ENCODE data around the gene TCF12. TPM values are rescaled to one million over a fixed set of nuclear protein-coding genes. Genes with fewer than 3 reads are reported as not detected.

Gene TCF12
- total RNA-seq, 1 donor from 2014 or later: 78.6 TPM

DNA sequence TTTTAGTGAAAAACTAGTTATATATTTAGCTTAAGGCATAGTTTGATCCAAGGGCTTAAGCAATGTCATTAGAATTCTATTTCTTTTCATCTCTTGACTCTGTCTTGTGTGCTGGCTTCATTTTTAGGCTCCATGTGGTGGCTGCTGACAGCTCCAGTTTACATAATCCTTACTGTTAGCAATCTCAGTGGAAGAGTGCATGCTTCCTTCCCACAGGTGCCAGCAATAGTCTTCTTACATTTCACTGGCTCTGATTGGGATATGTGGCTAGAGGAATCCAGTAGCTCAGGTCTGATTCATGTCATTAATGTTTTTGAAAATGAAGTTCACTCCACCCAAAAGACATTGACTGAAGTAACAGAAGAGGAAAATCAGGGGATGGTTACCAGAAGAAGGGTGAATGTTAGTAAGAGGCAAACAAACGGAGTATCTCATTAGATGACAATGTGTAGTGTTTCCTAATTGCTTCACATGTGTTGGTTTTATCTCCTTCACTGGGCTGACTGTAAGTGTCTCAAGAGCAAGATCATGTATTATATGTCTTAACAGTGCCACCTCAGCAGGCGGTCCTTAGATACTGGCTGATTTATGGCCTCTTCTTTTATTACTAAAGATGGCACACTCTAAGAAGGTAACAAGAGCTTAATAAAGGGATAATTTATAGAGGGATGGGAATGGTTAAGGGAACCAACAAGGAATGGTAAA, 25.6 kb upstream of the TCF12 start:
- Mint-ChIP-seq H3K27ac (no peak overlapping the region), H3K27me3 (peaks cover 2% of the 10 kb centered on the region), H3K4me1 (peaks cover 10% of the 10 kb centered on the region), H3K4me3 (no peak overlapping the region), H3K36me3 (ENCODE audit: low read depth) (no peaks in the 10 kb centered on the region), H3K9me3 (no peaks in the 10 kb centered on the region)
- intact Hi-C loops (cut with micrococcal nuclease): no loop called here
- DNase-seq: no peak

DNA sequence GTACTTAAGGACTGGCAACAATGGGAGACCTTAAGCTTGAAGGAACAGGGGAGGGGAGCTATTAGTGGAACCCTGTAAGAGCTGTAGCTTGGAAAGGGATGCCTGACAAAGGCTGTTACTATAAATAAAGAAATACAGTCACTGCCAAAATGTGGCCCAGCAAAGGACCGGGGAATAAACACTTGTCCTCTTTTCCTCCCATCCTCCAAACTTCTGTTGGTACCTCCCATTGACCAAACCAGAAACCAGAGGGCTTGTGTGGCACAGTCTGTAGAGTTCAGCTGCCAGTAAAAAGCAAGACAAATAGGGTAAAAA, 25.1 kb upstream of the TCF12 start:
- no peaks in the 10 kb centered on the region for H3K9me3 Mint-ChIP-seq
- intact Hi-C loops (cut with micrococcal nuclease): no loop called here
- peaks cover 2% of the 10 kb centered on the region for H3K27me3 Mint-ChIP-seq
- H3K27ac Mint-ChIP-seq: no peak overlapping the region
- no peak for DNase-seq
- H3K4me1 Mint-ChIP-seq: peaks cover 6% of the 10 kb centered on the region
- no peak overlapping the region for H3K4me3 Mint-ChIP-seq
- H3K36me3 Mint-ChIP-seq (ENCODE audit: low read depth): no peaks in the 10 kb centered on the region

DNA sequence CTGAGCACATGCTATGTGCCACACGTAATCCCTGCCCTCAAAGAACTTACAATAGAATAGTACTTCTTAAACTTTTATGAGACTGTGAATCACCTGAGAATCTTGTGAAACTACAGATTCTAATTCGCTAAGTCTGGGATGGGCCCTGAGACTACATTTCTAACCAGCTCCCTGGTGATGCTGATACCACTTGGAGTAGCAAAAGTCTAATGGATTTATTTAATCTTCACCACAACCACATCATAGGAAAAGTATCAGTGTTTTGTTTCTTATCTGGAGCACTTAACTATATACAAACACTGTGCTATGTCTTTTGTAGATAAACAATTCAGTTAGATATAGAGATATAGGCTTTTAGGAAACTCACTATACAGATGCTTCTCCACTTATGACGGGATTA, 23.8 kb upstream of the TCF12 start:
- no peak for DNase-seq
- no peaks in the 10 kb centered on the region for H3K9me3 Mint-ChIP-seq
- no peak overlapping the region for H3K4me3 Mint-ChIP-seq
- H3K27me3 Mint-ChIP-seq: peaks cover 2% of the 10 kb centered on the region
- no peaks in the 10 kb centered on the region for H3K4me1 Mint-ChIP-seq
- no peak overlapping the region for H3K27ac Mint-ChIP-seq
- H3K36me3 Mint-ChIP-seq (ENCODE audit: low read depth): no peaks in the 10 kb centered on the region
- intact Hi-C loops (cut with micrococcal nuclease): no loop called here

DNA sequence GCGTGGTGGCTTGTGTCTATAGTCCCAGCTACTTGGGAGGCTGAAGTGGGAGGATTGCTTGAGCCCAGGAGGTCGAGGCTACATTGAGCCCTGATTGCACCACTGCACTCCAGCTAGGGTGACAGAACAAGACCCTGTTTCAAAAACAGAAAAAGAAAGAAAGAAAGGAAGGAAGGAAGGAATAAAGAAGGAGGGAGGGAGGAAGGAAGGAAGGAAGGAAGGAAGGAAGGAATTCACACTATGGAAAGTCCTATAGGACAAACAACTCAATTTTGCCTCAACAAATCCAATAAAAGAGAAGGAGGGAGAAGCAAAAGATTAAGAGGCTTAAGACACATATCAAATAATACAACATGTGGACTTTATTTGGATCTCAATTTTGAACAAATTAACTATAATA, 16.5 kb upstream of the TCF12 start:
- intact Hi-C loops (cut with micrococcal nuclease): no loop called here
- no peak for DNase-seq
- Mint-ChIP-seq H3K9me3 (peaks cover 4% of the 10 kb centered on the region), H3K4me1 (peaks cover 1% of the 10 kb centered on the region), H3K36me3 (ENCODE audit: low read depth) (no peaks in the 10 kb centered on the region), H3K27ac (no peak overlapping the region), H3K4me3 (no peak overlapping the region), H3K27me3 (peaks cover 1% of the 10 kb centered on the region)

DNA sequence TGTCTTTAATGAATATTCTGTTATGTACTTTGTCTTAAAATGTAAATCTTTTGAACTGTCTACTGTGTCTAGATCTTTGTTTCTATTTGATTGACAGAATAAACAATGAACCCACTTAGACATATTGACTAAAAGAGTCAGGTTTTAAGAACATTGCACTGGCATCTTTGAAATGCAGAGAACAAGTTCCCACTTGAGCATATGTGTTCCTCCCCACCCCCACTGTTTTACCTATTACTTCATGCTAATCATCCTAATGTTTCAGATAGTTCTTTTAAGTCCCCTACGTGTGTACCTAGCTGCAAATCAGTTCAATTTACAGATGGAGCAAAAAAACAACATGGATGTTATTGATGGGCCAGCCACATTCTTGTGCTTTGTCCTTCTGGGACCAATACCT, 11.7 kb upstream of the TCF12 start:
- Mint-ChIP-seq H3K4me1 (peaks cover 4% of the 10 kb centered on the region), H3K27me3 (peaks cover 1% of the 10 kb centered on the region), H3K9me3 (peaks cover 7% of the 10 kb centered on the region), H3K36me3 (ENCODE audit: low read depth) (no peaks in the 10 kb centered on the region), H3K27ac (no peak overlapping the region), H3K4me3 (no peak overlapping the region)
- no peak for DNase-seq
- intact Hi-C loops (cut with micrococcal nuclease): no loop called here

DNA sequence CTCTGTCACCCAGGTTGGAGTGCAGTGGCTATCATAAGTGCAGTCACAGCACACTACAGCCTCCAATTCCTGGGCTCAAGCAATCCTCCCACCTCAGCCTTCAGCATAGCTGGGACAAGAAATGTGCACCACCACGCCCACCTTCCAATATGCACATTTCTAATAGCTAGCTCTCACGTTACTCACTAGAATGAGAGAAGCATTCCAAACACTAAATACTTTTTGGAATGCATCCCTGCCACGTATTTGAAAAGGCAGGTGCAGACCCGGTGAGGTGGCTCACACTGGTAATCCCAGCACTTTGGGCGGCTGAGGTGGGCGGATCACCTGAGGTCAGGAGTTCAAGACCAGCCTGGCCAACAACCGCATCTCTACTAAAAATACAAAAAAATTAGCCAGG, 7.6 kb upstream of the TCF12 start:
- Mint-ChIP-seq H3K4me3 (no peak overlapping the region), H3K36me3 (ENCODE audit: low read depth) (no peaks in the 10 kb centered on the region), H3K9me3 (peaks cover 3% of the 10 kb centered on the region), H3K27ac (no peak overlapping the region), H3K4me1 (peaks cover 4% of the 10 kb centered on the region), H3K27me3 (no peaks in the 10 kb centered on the region)
- intact Hi-C loops (cut with micrococcal nuclease): no loop called here
- DNase-seq: no peak

DNA sequence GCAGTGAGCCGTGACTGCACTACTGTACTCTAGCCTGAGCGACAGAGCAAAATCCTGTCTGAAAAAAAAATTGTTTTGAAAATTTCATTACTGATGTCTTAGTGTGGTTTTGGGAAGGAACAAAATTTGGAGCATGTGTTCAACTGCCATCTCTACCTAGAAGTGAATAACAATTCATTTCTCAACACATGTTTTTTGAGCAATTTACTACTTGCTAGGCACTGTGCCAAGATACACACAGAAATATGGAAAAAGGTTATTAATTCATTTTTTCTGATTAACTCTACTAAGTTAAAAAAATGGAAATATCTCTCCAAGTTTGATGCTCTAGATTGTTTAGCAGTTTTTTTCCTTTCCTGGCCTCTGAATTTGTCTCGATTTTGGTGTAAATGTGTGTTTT, 5.2 kb upstream of the TCF12 start:
- Mint-ChIP-seq H3K36me3 (ENCODE audit: low read depth) (peaks cover 5% of the 10 kb centered on the region), H3K27ac (no peak overlapping the region), H3K4me1 (peaks cover 12% of the 10 kb centered on the region), H3K27me3 (no peaks in the 10 kb centered on the region), H3K4me3 (no peak overlapping the region), H3K9me3 (peaks cover 7% of the 10 kb centered on the region)
- no peak for DNase-seq
- intact Hi-C loops (cut with micrococcal nuclease): no loop called here

DNA sequence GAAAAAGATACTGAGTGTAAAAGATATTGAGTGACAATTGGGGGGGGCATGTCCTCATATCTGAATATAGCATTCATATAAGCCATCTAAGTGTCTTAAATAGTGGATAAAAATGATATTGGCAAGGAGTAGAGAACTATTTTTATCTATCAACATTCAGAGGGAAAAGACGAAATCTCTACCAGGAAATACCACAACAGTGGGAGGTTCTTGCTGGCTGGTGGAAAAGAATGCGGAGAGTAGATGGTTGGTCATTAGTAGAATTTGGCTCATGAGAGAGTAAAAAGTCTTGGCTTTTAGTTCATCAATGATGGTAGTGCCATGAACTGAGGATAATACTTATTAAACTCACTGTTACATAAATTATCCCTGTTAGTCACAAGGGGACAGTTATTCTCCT, 4.8 kb upstream of the TCF12 start:
- intact Hi-C loops (cut with micrococcal nuclease): no loop called here
- DNase-seq: no peak
- Mint-ChIP-seq H3K36me3 (ENCODE audit: low read depth) (peaks cover 5% of the 10 kb centered on the region), H3K4me3 (no peak overlapping the region), H3K27ac (no peak overlapping the region), H3K9me3 (peaks cover 7% of the 10 kb centered on the region), H3K4me1 (peaks cover 12% of the 10 kb centered on the region), H3K27me3 (no peaks in the 10 kb centered on the region)

DNA sequence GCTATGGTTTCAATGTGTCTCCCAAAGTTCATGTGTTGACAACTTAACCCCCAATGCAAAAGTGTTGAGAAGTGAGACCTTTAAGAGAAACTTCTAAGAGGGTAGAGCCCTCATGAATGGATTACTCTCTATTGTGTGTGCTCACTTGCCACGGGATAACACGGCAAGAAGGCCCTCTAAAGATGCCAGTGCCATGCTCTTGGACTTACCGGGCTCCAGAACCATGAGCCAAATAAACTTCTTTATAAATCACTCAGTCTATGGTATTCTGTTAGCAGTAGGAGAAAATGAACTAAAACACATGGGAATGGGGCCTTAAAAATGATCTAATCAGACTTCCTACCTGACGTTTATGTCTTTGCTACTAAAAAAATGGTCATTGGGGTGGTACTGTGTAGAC, 2.6 kb upstream of the TCF12 start:
- Mint-ChIP-seq H3K4me1 (peaks cover 22% of the 10 kb centered on the region), H3K4me3 (no peak overlapping the region), H3K9me3 (peaks cover 4% of the 10 kb centered on the region), H3K27me3 (no peaks in the 10 kb centered on the region), H3K27ac (no peak overlapping the region), H3K36me3 (ENCODE audit: low read depth) (peaks cover 15% of the 10 kb centered on the region)
- intact Hi-C loops (cut with micrococcal nuclease): loop anchor here (5.0 kb wide), 2 partner anchors 71 to 216 kb away; no protein-coding TSS in a partner anchor
- no peak for DNase-seq

DNA sequence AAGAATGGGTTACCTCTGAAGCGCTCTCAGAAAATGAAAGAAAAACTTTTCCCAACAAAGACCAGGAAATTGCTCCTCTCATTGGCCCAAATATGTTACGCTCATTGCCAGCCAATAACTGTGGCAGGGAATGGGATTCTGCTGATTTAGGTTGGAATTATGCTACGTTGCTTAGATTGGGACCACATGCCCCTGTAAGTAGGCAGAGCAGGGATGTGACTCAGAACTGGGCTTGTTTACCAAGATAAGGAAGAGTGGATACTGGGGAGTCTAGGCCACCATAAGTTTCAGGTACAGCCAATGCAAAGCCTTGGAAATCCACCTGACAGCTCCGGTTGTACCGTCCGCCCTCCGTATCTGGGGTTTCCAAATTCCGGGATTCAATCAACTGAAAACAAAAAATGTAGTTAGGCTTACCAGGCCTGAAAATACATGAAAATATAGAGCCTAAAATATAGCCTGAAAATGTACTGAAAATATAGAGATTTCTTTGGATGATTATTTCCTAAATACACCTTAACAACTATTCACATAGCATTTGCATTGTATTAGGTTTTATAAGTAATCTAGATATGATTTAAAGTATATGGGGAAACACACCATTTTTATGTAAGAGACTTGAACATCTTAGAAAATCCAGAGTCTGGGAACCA, 1.5 kb upstream of the TCF12 start:
- Mint-ChIP-seq H3K4me1 (peaks cover 23% of the 10 kb centered on the region), H3K27ac (no peak overlapping the region), H3K4me3 (peak overlapping the region; percentile 95), H3K27me3 (no peaks in the 10 kb centered on the region), H3K36me3 (ENCODE audit: low read depth) (peaks cover 15% of the 10 kb centered on the region), H3K9me3 (peaks cover 4% of the 10 kb centered on the region)
- no peak for DNase-seq
- intact Hi-C loops (cut with micrococcal nuclease): loop anchor here (5.0 kb wide), 2 partner anchors 70 to 215 kb away; no protein-coding TSS in a partner anchor

DNA sequence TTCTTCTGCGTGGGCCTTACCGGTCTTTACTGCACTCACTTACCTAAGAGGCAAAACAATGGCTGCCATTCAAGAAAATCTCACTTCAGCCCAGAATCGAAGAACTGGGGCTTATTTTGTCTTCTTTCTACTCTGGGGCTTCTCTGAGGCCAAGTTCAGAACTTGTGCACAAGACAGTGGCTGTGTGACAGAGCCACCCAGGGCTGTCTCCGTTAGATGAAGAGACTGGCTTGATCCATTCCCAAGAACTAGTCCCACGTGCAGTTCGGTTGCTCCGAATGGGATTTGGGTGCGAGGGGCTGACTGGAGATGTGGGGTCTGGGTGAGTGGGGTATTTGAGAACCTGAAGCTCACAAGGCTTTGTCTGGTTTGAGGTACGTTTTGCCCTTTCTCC, 795 bp upstream of the TCF12 start:
- peak overlapping the region; percentile 95 for H3K4me3 Mint-ChIP-seq
- H3K9me3 Mint-ChIP-seq: peaks cover 4% of the 10 kb centered on the region
- peaks cover 23% of the 10 kb centered on the region for H3K4me1 Mint-ChIP-seq
- no peaks in the 10 kb centered on the region for H3K27me3 Mint-ChIP-seq
- intact Hi-C loops (cut with micrococcal nuclease): loop anchor here (1.0 to 5.0 kb wide), 6 partner anchors 30 to 389 kb away; no protein-coding TSS in a partner anchor
- DNase-seq: no peak
- H3K27ac Mint-ChIP-seq: peak overlapping the region; percentile 84
- peaks cover 19% of the 10 kb centered on the region for H3K36me3 Mint-ChIP-seq (ENCODE audit: low read depth)

DNA sequence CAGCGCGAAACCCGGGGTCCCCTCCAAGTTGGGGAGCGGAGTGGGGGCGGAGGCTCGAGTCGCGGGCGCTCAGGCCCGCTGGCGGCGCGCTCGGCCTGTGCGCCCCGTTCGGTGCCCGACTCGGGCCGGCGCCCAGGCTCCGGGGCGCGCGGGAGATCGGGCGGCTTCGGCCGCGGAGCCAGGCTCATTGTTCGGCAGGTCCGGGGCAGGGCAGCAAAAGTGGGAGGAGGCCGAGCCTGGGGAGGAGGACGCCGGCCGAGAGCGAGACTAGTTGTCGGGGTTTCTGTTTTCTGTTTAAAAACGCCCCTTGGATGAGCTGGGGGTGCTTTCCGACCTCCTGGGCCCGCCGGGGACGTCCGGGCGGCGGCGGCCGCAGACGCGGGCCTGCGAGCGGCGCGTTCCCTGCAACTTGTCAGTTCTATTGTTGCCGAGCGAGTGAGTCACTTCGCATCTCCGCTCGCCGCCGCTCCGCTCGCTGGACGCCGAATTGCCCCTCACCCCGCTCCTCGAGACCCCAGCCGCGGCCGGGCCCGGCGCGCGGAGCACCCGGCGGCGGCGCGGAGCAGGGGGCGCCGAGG, 676 bp downstream of the TCF12 start:
- Mint-ChIP-seq H3K4me3 (peak overlapping the region; percentile 95), H3K27me3 (no peaks in the 10 kb centered on the region), H3K9me3 (peaks cover 4% of the 10 kb centered on the region), H3K36me3 (ENCODE audit: low read depth) (peaks cover 28% of the 10 kb centered on the region), H3K4me1 (peaks cover 32% of the 10 kb centered on the region), H3K27ac (peak overlapping the region; percentile 84)
- DNase-seq: peak; percentile 88
- intact Hi-C loops (cut with micrococcal nuclease): loop anchor here (5.0 kb wide), 2 partner anchors 68 to 213 kb away; no protein-coding TSS in a partner anchor

DNA sequence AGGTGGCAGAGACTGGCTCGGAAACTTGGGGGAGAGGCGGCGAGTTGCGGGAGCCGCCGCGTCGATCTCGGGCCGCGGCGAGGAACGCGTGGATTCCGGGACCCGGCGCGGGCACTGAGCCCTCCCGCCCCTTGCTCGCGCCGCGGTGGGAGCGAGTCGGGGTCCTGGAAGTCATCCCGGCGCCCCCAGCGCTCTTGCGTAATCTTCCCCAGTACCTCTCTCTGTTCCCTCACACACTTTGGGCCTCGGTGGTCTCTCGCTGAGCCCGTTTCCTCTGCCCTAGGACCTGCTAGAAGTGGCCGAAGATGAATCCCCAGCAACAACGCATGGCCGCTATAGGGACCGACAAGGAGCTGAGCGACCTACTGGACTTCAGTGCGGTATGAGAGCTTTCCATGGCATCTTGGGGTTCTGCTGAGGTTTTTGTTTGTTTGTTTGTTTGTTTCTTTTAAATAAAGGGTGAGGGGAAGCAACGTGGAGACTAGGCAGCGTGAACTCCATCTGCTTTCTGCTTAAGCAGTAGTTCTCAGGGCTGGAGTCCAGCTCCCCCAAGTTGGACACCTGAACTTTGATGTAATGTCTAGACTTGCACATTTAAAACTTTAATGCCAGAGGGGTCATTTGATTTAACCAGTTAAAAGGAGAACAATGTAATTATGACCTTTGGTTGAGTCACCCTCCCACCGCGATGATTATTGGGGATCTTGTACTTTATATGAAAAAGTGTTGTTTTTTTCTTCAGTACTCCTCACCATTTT, 1.3 kb downstream of the TCF12 start:
- Mint-ChIP-seq H3K4me1 (peaks cover 32% of the 10 kb centered on the region), H3K4me3 (peak overlapping the region; percentile 95), H3K9me3 (peaks cover 4% of the 10 kb centered on the region), H3K36me3 (ENCODE audit: low read depth) (peaks cover 34% of the 10 kb centered on the region), H3K27me3 (no peaks in the 10 kb centered on the region), H3K27ac (peak overlapping the region; percentile 89)
- intact Hi-C loops (cut with micrococcal nuclease): loop anchor here (5.0 kb wide), 3 partner anchors 43 to 213 kb away; no protein-coding TSS in a partner anchor
- DNase-seq: no peak

DNA sequence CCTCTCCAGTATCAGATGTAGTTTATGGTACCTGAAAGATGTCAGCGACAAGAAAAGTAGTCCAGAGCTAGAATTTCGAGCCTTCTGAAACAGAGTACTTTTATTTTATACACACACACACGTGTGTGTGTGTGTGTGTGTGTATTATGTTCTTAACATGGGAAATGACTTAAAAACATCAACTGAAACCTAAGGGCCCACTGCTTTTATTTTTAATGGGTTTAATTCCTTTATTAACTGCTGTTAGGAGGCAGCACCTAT, 1.9 kb downstream of the TCF12 start:
- Mint-ChIP-seq H3K4me1 (peaks cover 32% of the 10 kb centered on the region), H3K9me3 (peaks cover 4% of the 10 kb centered on the region), H3K36me3 (ENCODE audit: low read depth) (peaks cover 34% of the 10 kb centered on the region)

More for the DNA sequence above, 1.9 kb downstream of the TCF12 start:
- Mint-ChIP-seq H3K4me3 (peak overlapping the region; percentile 95), H3K27me3 (no peaks in the 10 kb centered on the region), H3K27ac (peak overlapping the region; percentile 89)
- intact Hi-C loops (cut with micrococcal nuclease): loop anchor here (5.0 kb wide), 1 partner anchor 42 kb away; no protein-coding TSS in a partner anchor
- no peak for DNase-seq

Data from activated CD4-positive, alpha-beta T cell treated with anti-CD3 and anti-CD28 coated beads, Interleukin-2, amount 10 ng/mL, durations not matched to agents 24 days and 14 days (primary cell).